SK-N-SH (cell line): ENCODE measurements around the gene QKI. TPM values are rescaled to one million over a fixed set of nuclear protein-coding genes. Genes with fewer than 3 reads are reported as not detected.
"Not testable (repeated sequence)": the region's sequence is repeated elsewhere in the genome, so short reads cannot be mapped to it uniquely, and the experiment has no call there.

Experiments
- CTCF ChIA-PET: fragments of 300-600, 350-600 bp; formaldehyde crosslinking; extraction: SDS; loops from one replicate; lab custom pipeline; 2021; lab: Yijun Ruan, JAX
- POLR2A ChIA-PET: fragments of 350-600 bp; sonication (Branson Sonifier 250); formaldehyde crosslinking; extraction: SDS; loops from one replicate; lab custom pipeline; 2020; ENCODE audit warnings: antibody characterized with exemption, inconsistent platforms; lab: Yijun Ruan, JAX
- DNase-seq: peaks from one replicate; pipeline ENCODE4 v3.0.0; 2012
- H2AFZ ChIP-seq: fragments of 200-600 bp; sonication (generic); 2 replicates; pipeline ENCODE4 v1.8.1; 2016; ENCODE audit warnings: antibody characterized with exemption, mild to moderate bottlenecking, low read depth
- H3F3A ChIP-seq: fragments of 200-600 bp; sonication (generic); replicated peaks from 2 replicates; pipeline ENCODE3; 2016; ENCODE audit warnings: antibody characterized with exemption, mild to moderate bottlenecking; ENCODE audit not compliant: insufficient read depth
- H3K27ac ChIP-seq, 2 experiments: fragments of 200-500 bp in 1 of 2; fragments of 200-600 bp in 1 of 2; sonication (Bioruptor generic) in 1 of 2; sonication (generic), shearing (Covaris generic) in 1 of 2; 2 replicates each; pipeline versions ENCODE4 v1.5.1 to v1.6.1; 2014 to 2016; ENCODE audit warnings: low read depth in 2 of 2, inconsistent platforms in 1 of 2, low read length in 1 of 2, mild to moderate bottlenecking in 1 of 2, mixed read lengths in 1 of 2
- H3K27me3 ChIP-seq: fragments of 200-600 bp; sonication (generic), shearing (Covaris generic); 2 replicates; pipeline ENCODE4 v1.6.1; 2016; ENCODE audit warnings: mixed run types; ENCODE audit not compliant: insufficient read depth
- H3K36me3 ChIP-seq, 2 experiments: fragments of 200-500 bp in 1 of 2; fragments of 200-600 bp in 1 of 2; sonication (Bioruptor generic) in 1 of 2; sonication (generic) in 1 of 2; replicated peaks in 1 of 2; 2 replicates each; pipeline versions ENCODE3 to v1.5.1; 2014 to 2016; ENCODE audit warnings: low read length in 1 of 2, mild to moderate bottlenecking in 1 of 2; ENCODE audit not compliant: insufficient read depth in 2 of 2, control insufficient read depth in 1 of 2
- H3K4me1 ChIP-seq, 2 experiments: fragments of 200-500 bp in 1 of 2; fragments of 200-600 bp in 1 of 2; sonication (Bioruptor generic) in 1 of 2; sonication (generic), shearing (Covaris generic) in 1 of 2; 2 replicates each; pipeline versions ENCODE4 v1.5.1 to v1.6.1; 2014 to 2016; ENCODE audit warnings: low read depth in 1 of 2, low read length in 1 of 2, mixed run types in 1 of 2; ENCODE audit not compliant: insufficient read depth in 2 of 2, control insufficient read depth in 1 of 2
- H3K4me2 ChIP-seq: fragments of 200-600 bp; sonication (generic), shearing (Covaris generic); 2 replicates; pipeline ENCODE4 v1.6.1; 2017; ENCODE audit warnings: mixed run types
- H3K4me3 ChIP-seq, 2 experiments: fragments of 200-500 bp in 1 of 2; fragments of 200-600 bp in 1 of 2; sonication (Bioruptor generic) in 1 of 2; sonication (generic), shearing (Covaris generic) in 1 of 2; 2 replicates each; pipeline versions ENCODE4 v1.5.1 to v1.8.1; 2014 to 2016; ENCODE audit warnings: low read depth in 2 of 2, inconsistent platforms in 1 of 2, low read length in 1 of 2, mild to moderate bottlenecking in 1 of 2, mixed read lengths in 1 of 2, moderate library complexity in 1 of 2
- H3K79me2 ChIP-seq: fragments of 200-600 bp; sonication (generic); 2 replicates; pipeline ENCODE4 v1.8.1; 2017; ENCODE audit warnings: mild to moderate bottlenecking; ENCODE audit not compliant: insufficient read depth
- H3K9ac ChIP-seq: fragments of 200-600 bp; sonication (generic); 2 replicates; pipeline ENCODE4 v1.6.1; 2017; ENCODE audit warnings: mixed run types
- H3K9me2 ChIP-seq: fragments of 200-600 bp; sonication (generic); 2 replicates; pipeline ENCODE4 v1.6.1; 2017; ENCODE audit warnings: mixed run types
- H3K9me3 ChIP-seq: fragments of 200-600 bp; sonication (generic); 2 replicates; pipeline ENCODE4 v1.6.1; 2017; ENCODE audit warnings: mixed run types, mild to moderate bottlenecking, moderate library complexity
- H4K20me1 ChIP-seq: fragments of 200-600 bp; sonication (generic); 2 replicates; pipeline ENCODE4 v1.6.1; 2017; ENCODE audit warnings: mild to moderate bottlenecking, mixed run types; ENCODE audit not compliant: insufficient read depth
- ELF1 ChIP-seq: IDR thresholded peaks from 2 replicates; pipeline ENCODE4 v1.4.0; 2012
- EP300 ChIP-seq, 2 experiments: IDR thresholded peaks; 2 replicates each; pipeline versions ENCODE4 v1.4.0 to v1.6.1; 2012; ENCODE audit warnings: borderline replicate concordance in 1 of 2, low read depth in 1 of 2, low read length in 1 of 2
- EZH2phosphoT487 ChIP-seq: fragments of 200-600 bp; sonication (generic); IDR thresholded peaks from 2 replicates; pipeline ENCODE4 v1.6.1; 2017; ENCODE audit warnings: low read depth, mixed run types, mild to moderate bottlenecking, antibody characterized with exemption, moderate library complexity, borderline replicate concordance
- FOXJ3 ChIP-seq: sonication (generic); formaldehyde crosslinking; IDR thresholded peaks from 2 replicates; pipeline ENCODE4 v1.5.1; 2020; ENCODE audit warnings: mild to moderate bottlenecking, missing genetic modification reagents
- FOXM1 ChIP-seq: IDR thresholded peaks from 2 replicates; pipeline ENCODE4 v1.4.0; 2012; ENCODE audit warnings: low read depth, mild to moderate bottlenecking
- GABPA ChIP-seq: IDR thresholded peaks from 2 replicates; pipeline ENCODE4 v1.4.0; 2012; ENCODE audit warnings: low read depth, mild to moderate bottlenecking
- GATA2 ChIP-seq: sonication (generic); formaldehyde crosslinking; IDR thresholded peaks from 2 replicates; pipeline ENCODE4 v1.5.0; 2020; ENCODE audit warnings: mild to moderate bottlenecking, missing genetic modification reagents
- JUND ChIP-seq: IDR thresholded peaks from 2 replicates; pipeline ENCODE4 v1.4.0; 2012
- NFIC ChIP-seq: IDR thresholded peaks from 2 replicates; pipeline ENCODE4 v1.4.0; 2012; ENCODE audit warnings: borderline replicate concordance
- NRF1 ChIP-seq: IDR thresholded peaks from 2 replicates; pipeline ENCODE4 v1.6.1; 2012; ENCODE audit warnings: low read depth, mild to moderate bottlenecking, low read length
- PBX3 ChIP-seq: IDR thresholded peaks from 2 replicates; pipeline ENCODE4; 2012
- POLR2AphosphoS5 ChIP-seq: IDR thresholded peaks from 2 replicates; pipeline ENCODE4 v1.6.1; 2012; ENCODE audit warnings: low read depth, low read length
- RAD21 ChIP-seq: IDR thresholded peaks from 2 replicates; pipeline ENCODE4 v1.6.1; 2012; ENCODE audit warnings: mild to moderate bottlenecking, low read length
- RFX5 ChIP-seq: IDR thresholded peaks from 2 replicates; pipeline ENCODE4 v1.6.1; 2012; ENCODE audit warnings: mild to moderate bottlenecking, improper control_type of control experiment, low read length
- SIN3A ChIP-seq: IDR thresholded peaks from 2 replicates; pipeline ENCODE4 v1.6.1; 2012; ENCODE audit warnings: low read depth, mild to moderate bottlenecking, low read length, moderate library complexity, borderline replicate concordance
- SMC3 ChIP-seq: IDR thresholded peaks from 2 replicates; pipeline ENCODE4 v1.6.1; 2012; ENCODE audit warnings: low read depth, low read length, improper control_type of control experiment
- TAF1 ChIP-seq: IDR thresholded peaks from 2 replicates; pipeline ENCODE4 v1.6.1; 2012; ENCODE audit warnings: low read depth, mild to moderate bottlenecking, low read length, moderate library complexity, borderline replicate concordance
- WGBS: methylation state at CpG from one replicate; pipeline ENCODE4 v1.1.6; 2017; ENCODE audit warnings: low lambda C conversion rate; 5-methylcytosine and 5-hydroxymethylcytosine counted together
- polyA plus RNA-seq, 3 experiments: library from polyadenylated mRNA; depleted of rRNA; stranded (reverse); fragments of >200 nt; gene quantifications; 2 replicates each; pipeline ENCODE4 v1.2.3, GENCODE V29; 2012
- TF ChIP-seq, protein P1 (sequence below): IDR thresholded peaks from 2 replicates; pipeline ENCODE4 v1.4.0; 2012; ENCODE audit warnings: low read depth
- TF ChIP-seq, protein P2 (sequence below): fragments of 200-600 bp; sonication (generic); IDR thresholded peaks from 2 replicates; pipeline ENCODE4 v1.6.1; 2017; ENCODE audit warnings: antibody characterized with exemption, mild to moderate bottlenecking, moderate library complexity

QKI gene
- polyA plus RNA-seq, 1 of the 3 experiments (the other 2 are of a cell fraction) = 51.1 TPM

DNA sequence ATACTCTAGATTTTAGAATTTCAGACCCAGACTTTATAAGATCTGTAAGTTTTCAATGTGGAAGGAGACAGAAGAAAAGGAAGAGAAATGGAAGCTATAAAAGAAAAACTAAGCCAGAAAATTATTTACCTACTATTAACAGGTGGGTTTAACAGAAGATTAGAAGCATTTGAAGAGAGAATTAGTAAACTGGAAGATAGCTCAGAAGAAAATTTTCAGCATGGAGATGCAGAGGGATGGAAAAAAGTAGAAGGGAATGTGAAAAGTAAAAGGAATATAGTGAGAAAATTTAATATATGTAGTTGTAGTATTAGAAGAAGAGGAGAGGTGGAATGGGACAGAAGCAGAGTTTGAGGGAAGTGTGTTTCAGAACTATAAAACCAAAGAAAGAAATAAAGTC is 56.1 kb downstream of the QKI start:
- TF ChIP-seq EP300 (IDR thresholded peaks at IDR 0.05; ENCODE audit: borderline replicate concordance in 1 of 2, low read depth in 1 of 2, low read length in 1 of 2) = no peak
- TF ChIP-seq SIN3A = no peak
- TF ChIP-seq FOXJ3 (CRISPR knock-in tag) = no peak
- no peak for TF ChIP-seq RFX5
- TF ChIP-seq, protein P1, sequence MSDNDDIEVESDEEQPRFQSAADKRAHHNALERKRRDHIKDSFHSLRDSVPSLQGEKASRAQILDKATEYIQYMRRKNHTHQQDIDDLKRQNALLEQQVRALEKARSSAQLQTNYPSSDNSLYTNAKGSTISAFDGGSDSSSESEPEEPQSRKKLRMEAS = no peak
- no peak for TF ChIP-seq TAF1
- no peak for TF ChIP-seq ELF1
- TF ChIP-seq, protein P2, sequence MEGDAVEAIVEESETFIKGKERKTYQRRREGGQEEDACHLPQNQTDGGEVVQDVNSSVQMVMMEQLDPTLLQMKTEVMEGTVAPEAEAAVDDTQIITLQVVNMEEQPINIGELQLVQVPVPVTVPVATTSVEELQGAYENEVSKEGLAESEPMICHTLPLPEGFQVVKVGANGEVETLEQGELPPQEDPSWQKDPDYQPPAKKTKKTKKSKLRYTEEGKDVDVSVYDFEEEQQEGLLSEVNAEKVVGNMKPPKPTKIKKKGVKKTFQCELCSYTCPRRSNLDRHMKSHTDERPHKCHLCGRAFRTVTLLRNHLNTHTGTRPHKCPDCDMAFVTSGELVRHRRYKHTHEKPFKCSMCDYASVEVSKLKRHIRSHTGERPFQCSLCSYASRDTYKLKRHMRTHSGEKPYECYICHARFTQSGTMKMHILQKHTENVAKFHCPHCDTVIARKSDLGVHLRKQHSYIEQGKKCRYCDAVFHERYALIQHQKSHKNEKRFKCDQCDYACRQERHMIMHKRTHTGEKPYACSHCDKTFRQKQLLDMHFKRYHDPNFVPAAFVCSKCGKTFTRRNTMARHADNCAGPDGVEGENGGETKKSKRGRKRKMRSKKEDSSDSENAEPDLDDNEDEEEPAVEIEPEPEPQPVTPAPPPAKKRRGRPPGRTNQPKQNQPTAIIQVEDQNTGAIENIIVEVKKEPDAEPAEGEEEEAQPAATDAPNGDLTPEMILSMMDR = no peak
- TF ChIP-seq POLR2AphosphoS5 = no peak
- TF ChIP-seq JUND = no peak
- TF ChIP-seq SMC3 = no peak
- no peak for TF ChIP-seq EZH2phosphoT487
- no peak for TF ChIP-seq NFIC
- TF ChIP-seq NRF1 = no peak
- no peak for TF ChIP-seq FOXM1
- TF ChIP-seq GABPA = no peak
- TF ChIP-seq PBX3 = no peak
- ChIA-PET CTCF (no interaction called here), POLR2A (no interaction called here)
- Histone ChIP-seq H2AFZ (no peak overlapping the region), H3K36me3 (peaks cover 5 to 51% of the 10 kb centered on the region in 2 experiments), H3K27ac (no peak overlapping the region), H3K9me3 (peaks cover 20% of the 10 kb centered on the region), H3F3A (peaks cover 3% of the 10 kb centered on the region), H4K20me1 (peaks cover 12% of the 10 kb centered on the region; the same call in 1 of the 2 replicates), H3K4me1 (no peaks in the 10 kb centered on the region; a peak in 2 of 4 replicates), H3K9me2 (no peaks in the 10 kb centered on the region), H3K4me2 (no peak overlapping the region), H3K79me2 (peaks cover 100% of the 10 kb centered on the region), H3K9ac (no peak overlapping the region), H3K4me3 (no peak overlapping the region), H3K27me3 (no peaks in the 10 kb centered on the region)
- DNase-seq = no peak

GRCh38 chr6:163474581-163474980 is 60.1 kb downstream of the QKI start:
- DNase-seq = no peak
- no peak overlapping the region for H3K4me2 ChIP-seq
- H3F3A ChIP-seq = no peaks in the 10 kb centered on the region
- no peak overlapping the region for H2AFZ ChIP-seq
- TF ChIP-seq GABPA = no peak
- no peak for TF ChIP-seq RFX5
- no peak for TF ChIP-seq GATA2
- no peak for TF ChIP-seq RAD21
- H3K9me2 ChIP-seq = no peaks in the 10 kb centered on the region
- H3K27me3 ChIP-seq = no peaks in the 10 kb centered on the region
- H3K9me3 ChIP-seq = peaks cover 20% of the 10 kb centered on the region
- POLR2A ChIA-PET = no interaction called here
- no peak overlapping the region for H3K4me3 ChIP-seq
- H3K9ac ChIP-seq = no peak overlapping the region
- peaks cover 5 to 52% of the 10 kb centered on the region in 2 experiments for H3K36me3 ChIP-seq
- 93% methylated on average over 2 of the region's 2 CpGs for WGBS
- H4K20me1 ChIP-seq = peaks cover 26% of the 10 kb centered on the region
- peaks cover 100% of the 10 kb centered on the region for H3K79me2 ChIP-seq
- CTCF ChIA-PET = no interaction called here
- no peaks in the 10 kb centered on the region; a peak in 1 of 4 replicates for H3K4me1 ChIP-seq
- no peak overlapping the region for H3K27ac ChIP-seq

GRCh38 chr6:163476946-163477345 is 62.4 kb downstream of the QKI start:
- H4K20me1 ChIP-seq = peaks cover 35% of the 10 kb centered on the region
- H3K27me3 ChIP-seq, H3K9ac ChIP-seq, POLR2A ChIA-PET, H3K4me1 ChIP-seq, H3K9me2 ChIP-seq, H3K4me3 ChIP-seq, H3K27ac ChIP-seq, H3F3A ChIP-seq, H3K9me3 ChIP-seq, H2AFZ ChIP-seq, DNase-seq, H3K4me2 ChIP-seq: not testable (repeated sequence)
- peaks cover 100% of the 10 kb centered on the region for H3K79me2 ChIP-seq
- CTCF ChIA-PET = interaction anchor here (1.0 kb wide), 1 partner anchor 49 kb away, joined by 3 read pairs; no protein-coding TSS in a partner anchor
- H3K36me3 ChIP-seq = peaks cover 2 to 45% of the 10 kb centered on the region in 2 experiments
- WGBS = over 99% methylated on average over 7 of the region's 7 CpGs
